Bronchial epithelial cell (primary cell): ENCODE measurements around the gene ENOSF1. TPM values are rescaled to one million over a fixed set of nuclear protein-coding genes. Genes with fewer than 3 reads are reported as not detected.

Experiments
- DNase-seq: peaks from one replicate; pipeline ENCODE4 v3.0.0-alpha.2; 2010; ENCODE audit warnings: low read depth
- FAIRE-seq: peaks from 2 replicates; lab custom pipeline; 2011; peaks lifted over from hg19 to GRCh38; lab: Jason Lieb, UNC
- H3K27me3 ChIP-seq: 2 replicates; pipeline ENCODE4 v1.5.1; 2011; ENCODE audit warnings: low read length; ENCODE audit not compliant: control insufficient read depth, insufficient read depth
- H3K36me3 ChIP-seq: 2 replicates; pipeline ENCODE4 v1.5.1; 2011; ENCODE audit warnings: low read length; ENCODE audit not compliant: control insufficient read depth, insufficient read depth
- H3K4me3 ChIP-seq: 2 replicates; pipeline ENCODE4 v1.5.1; 2011; ENCODE audit warnings: mild to moderate bottlenecking, low read depth, low read length, control low read depth
- CTCF ChIP-seq: IDR thresholded peaks from 2 replicates; pipeline ENCODE4 v1.5.1; 2011; ENCODE audit warnings: mild to moderate bottlenecking, moderate library complexity, low read length, control low read depth, inconsistent platforms; ENCODE audit not compliant: insufficient read depth, severe bottlenecking
- total RNA-seq: library from RNA; depleted of rRNA; stranded (reverse); fragments of >200 nt; gene quantifications from 2 replicates; pipeline ENCODE4 v1.2.1, GENCODE V29; 2014

The ENOSF1 gene
- total RNA-seq, 1 donor from 2014 or later, result 25.5 TPM

- no peaks in the 10 kb centered on the region for H3K27me3 ChIP-seq
- H3K36me3 ChIP-seq, result peaks cover 27% of the 10 kb centered on the region
- TF ChIP-seq CTCF, result no peak
- H3K4me3 ChIP-seq, result no peak overlapping the region
- FAIRE-seq, result no peak
- DNase-seq, result no peak
Observed at GRCh38 chr18:681985-682384, 30.4 kb downstream of the ENOSF1 start.

GRCh38 chr18:680392-680791, 32.0 kb downstream of the ENOSF1 start:
- H3K36me3 ChIP-seq, result peaks cover 28% of the 10 kb centered on the region

GRCh38 chr18:679516-679915, 32.9 kb downstream of the ENOSF1 start:
- TF ChIP-seq CTCF, result no peak
- Histone ChIP-seq H3K4me3 (no peak overlapping the region), H3K36me3 (peaks cover 29% of the 10 kb centered on the region), H3K27me3 (no peaks in the 10 kb centered on the region)
- DNase-seq, result no peak
- no peak for FAIRE-seq

More at GRCh38 chr18:680392-680791, 32.0 kb downstream of the ENOSF1 start:
- TF ChIP-seq CTCF, result no peak
- Histone ChIP-seq H3K4me3 (no peak overlapping the region), H3K27me3 (no peaks in the 10 kb centered on the region)
- FAIRE-seq (no peak), DNase-seq (no peak)

DNA sequence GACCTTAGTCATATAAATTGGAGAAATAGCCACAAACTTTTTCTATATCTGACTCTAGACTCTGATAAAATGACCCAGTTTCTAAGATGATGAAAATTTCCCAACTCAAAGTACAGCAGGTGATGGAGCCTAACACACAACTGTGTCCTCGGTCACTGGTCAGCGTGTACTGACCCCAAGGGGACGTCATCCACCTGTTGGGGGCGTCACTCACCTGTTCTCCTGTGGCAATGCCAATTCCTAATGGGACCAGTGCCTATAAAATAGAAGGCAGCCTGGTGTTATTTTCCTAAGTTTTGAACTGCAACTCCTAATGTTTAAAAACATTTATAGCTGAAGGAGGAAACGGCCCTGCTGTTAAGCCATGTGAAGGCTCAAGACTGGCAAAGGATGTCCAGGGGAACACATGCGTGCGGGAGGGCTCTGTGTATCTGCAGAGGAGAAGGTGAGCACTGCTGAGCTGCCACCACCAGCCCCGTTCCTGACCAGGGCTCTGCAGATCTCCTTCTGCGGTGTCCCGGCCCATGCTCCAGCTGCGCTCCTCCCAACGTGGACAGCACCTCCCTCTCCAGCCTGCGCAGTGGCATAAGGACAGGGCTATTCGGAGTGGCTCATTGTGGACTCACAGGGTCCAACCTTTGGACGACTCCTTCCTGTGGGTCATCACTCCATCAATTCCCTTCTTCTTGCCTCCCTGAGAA, 33.8 kb downstream of the ENOSF1 start:
- DNase-seq, result no peak
- H3K27me3 ChIP-seq, result no peaks in the 10 kb centered on the region
- FAIRE-seq, result no peak
- no peak overlapping the region for H3K4me3 ChIP-seq
- TF ChIP-seq CTCF, result no peak
- H3K36me3 ChIP-seq, result peaks cover 28% of the 10 kb centered on the region

GRCh38 chr18:677951-678381, 34.5 kb downstream of the ENOSF1 start:
- Histone ChIP-seq H3K27me3 (no peaks in the 10 kb centered on the region), H3K36me3 (peaks cover 22% of the 10 kb centered on the region), H3K4me3 (no peak overlapping the region)
- TF ChIP-seq CTCF, result no peak
- FAIRE-seq (no peak), DNase-seq (no peak)

DNA sequence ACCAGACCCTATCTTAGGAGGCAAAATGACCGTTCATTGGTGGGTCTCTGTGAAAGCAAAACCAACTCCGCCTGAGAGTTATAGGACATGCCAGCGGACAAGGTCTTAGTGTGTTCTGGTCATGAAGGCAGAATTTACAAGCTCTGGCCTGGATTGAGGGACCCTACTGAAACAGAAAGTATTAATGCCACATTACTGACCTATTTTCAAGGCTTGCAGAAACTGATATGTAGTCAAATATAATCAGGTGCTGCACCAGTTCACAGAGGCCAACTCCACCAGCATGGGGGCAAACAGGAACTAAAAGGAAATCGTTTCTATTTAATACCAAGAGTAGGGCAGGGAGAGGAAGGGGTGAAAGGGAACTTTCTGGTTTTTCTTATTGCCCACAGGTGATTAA, 35.3 kb downstream of the ENOSF1 start:
- FAIRE-seq (no peak), DNase-seq (no peak)
- TF ChIP-seq CTCF, result no peak
- no peaks in the 10 kb centered on the region for H3K27me3 ChIP-seq
- H3K36me3 ChIP-seq, result peaks cover 20% of the 10 kb centered on the region
- no peak overlapping the region for H3K4me3 ChIP-seq
